Raji (cell line): Measurements from ENCODE around the gene FRMD4A.

Experiments used
- POLR2A ChIP-seq: IDR thresholded peaks from 2 replicates; pipeline ENCODE4 v1.6.1; 2011; ENCODE audit warnings: low read depth, low read length, control low read depth; ENCODE audit not compliant: insufficient read depth

FRMD4A gene

GRCh38 chr10:13956826-13957225, 373.9 kb downstream of the FRMD4A start:
- no peak for TF ChIP-seq POLR2A

GRCh38 chr10:13955409-13956068, 375.2 kb downstream of the FRMD4A start:
- TF ChIP-seq POLR2A, result no peak

GRCh38 chr10:13953371-13953770, 377.4 kb downstream of the FRMD4A start:
- TF ChIP-seq POLR2A, result no peak

GRCh38 chr10:13950543-13950939, 380.2 kb downstream of the FRMD4A start:
- no peak for TF ChIP-seq POLR2A

GRCh38 chr10:13949844-13950542, 380.7 kb downstream of the FRMD4A start:
- no peak for TF ChIP-seq POLR2A

- no peak for TF ChIP-seq POLR2A
Observed at GRCh38 chr10:13946209-13946460, 384.6 kb downstream of the FRMD4A start.

GRCh38 chr10:13945390-13946208, 385.1 kb downstream of the FRMD4A start:
- no peak for TF ChIP-seq POLR2A

- TF ChIP-seq POLR2A, result no peak
Observed at GRCh38 chr10:13944823-13945222, 385.9 kb downstream of the FRMD4A start.

GRCh38 chr10:13943735-13944398, 386.9 kb downstream of the FRMD4A start:
- no peak for TF ChIP-seq POLR2A

- TF ChIP-seq POLR2A, result no peak
Observed at GRCh38 chr10:13942035-13942434, 388.7 kb downstream of the FRMD4A start.

GRCh38 chr10:13939391-13939790, 391.3 kb downstream of the FRMD4A start:
- TF ChIP-seq POLR2A, result no peak

GRCh38 chr10:13938950-13939349, 391.8 kb downstream of the FRMD4A start:
- no peak for TF ChIP-seq POLR2A

GRCh38 chr10:13936826-13937225, 393.9 kb downstream of the FRMD4A start:
- TF ChIP-seq POLR2A, result no peak

GRCh38 chr10:13930120-13930519, 400.6 kb downstream of the FRMD4A start:
- no peak for TF ChIP-seq POLR2A

GRCh38 chr10:13928451-13928850, 402.3 kb downstream of the FRMD4A start:
- TF ChIP-seq POLR2A, result no peak
